ENCODE data around the gene ZNF536.

DNA sequence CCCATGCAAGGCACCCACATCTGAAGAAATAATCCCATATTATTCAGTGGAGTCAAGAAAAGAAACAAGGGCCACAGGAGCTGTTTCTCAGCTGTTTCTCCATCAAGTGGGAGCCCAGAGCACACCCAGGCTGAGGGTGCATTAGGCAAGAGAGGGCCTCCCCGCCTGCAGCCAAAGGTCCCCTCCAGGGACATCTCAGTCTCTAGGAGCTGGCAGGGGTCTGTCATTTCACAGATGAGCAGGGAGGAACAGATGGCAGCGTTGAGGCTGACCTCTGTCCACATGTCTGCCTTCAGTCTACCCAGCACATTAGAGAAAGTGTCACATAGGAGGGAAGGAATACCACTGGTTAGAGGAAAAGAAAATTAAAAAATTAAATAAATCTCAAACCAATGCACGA lies 157.7 kb downstream of the ZNF536 start:
- TF ChIP-seq, protein P1, sequence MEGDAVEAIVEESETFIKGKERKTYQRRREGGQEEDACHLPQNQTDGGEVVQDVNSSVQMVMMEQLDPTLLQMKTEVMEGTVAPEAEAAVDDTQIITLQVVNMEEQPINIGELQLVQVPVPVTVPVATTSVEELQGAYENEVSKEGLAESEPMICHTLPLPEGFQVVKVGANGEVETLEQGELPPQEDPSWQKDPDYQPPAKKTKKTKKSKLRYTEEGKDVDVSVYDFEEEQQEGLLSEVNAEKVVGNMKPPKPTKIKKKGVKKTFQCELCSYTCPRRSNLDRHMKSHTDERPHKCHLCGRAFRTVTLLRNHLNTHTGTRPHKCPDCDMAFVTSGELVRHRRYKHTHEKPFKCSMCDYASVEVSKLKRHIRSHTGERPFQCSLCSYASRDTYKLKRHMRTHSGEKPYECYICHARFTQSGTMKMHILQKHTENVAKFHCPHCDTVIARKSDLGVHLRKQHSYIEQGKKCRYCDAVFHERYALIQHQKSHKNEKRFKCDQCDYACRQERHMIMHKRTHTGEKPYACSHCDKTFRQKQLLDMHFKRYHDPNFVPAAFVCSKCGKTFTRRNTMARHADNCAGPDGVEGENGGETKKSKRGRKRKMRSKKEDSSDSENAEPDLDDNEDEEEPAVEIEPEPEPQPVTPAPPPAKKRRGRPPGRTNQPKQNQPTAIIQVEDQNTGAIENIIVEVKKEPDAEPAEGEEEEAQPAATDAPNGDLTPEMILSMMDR (IDR thresholded peaks at IDR 0.05; ENCODE audit: low read depth, low read length): no peak
- TF ChIP-seq EZH2phosphoT487 (IDR thresholded peaks at IDR 0.05; ENCODE audit: low read depth): no peak

Measured in OCI-LY3 (cell line).